22Rv1 (cell line): ENCODE results near the gene NFKBIZ.

Experiments
- CTCF ChIP-seq: fragments of 450-650 bp; IDR thresholded peaks from 2 replicates; pipeline ENCODE4 v1.5.1; 2017; ENCODE audit warnings: mild to moderate bottlenecking
- ZFX ChIP-seq: fragments of 450-650 bp; IDR thresholded peaks from 2 replicates; pipeline ENCODE4 v1.6.1; 2017; ENCODE audit warnings: antibody characterized with exemption, borderline replicate concordance

GRCh38 chr3:101851850-101852714, 2.8 kb downstream of the NFKBIZ start:
- TF ChIP-seq CTCF, result no peak
- no peak for TF ChIP-seq ZFX
